ENCODE measurements around the gene TTLL3. TPM values are rescaled to one million over a fixed set of nuclear protein-coding genes. Genes with fewer than 3 reads are reported as not detected.
"Not testable (repeated sequence)": the region's sequence is repeated elsewhere in the genome, so short reads cannot be mapped to it uniquely, and the experiment has no call there.

The TTLL3 gene
- total RNA-seq, 1 donor from 2014 or later = 45.7 TPM

GRCh38 chr3:9866639-9867038 lies 56.6 kb downstream of the TTLL3 start:
- TF ChIP-seq CTCF (IDR thresholded peaks at IDR 0.05; ENCODE audit: partially characterized antibody, unreplicated experiment) = no peak
- Mint-ChIP-seq H3K4me1 (ENCODE audit: low read depth, unreplicated experiment) (peaks cover 5% of the 10 kb centered on the region), H3K27ac (ENCODE audit: unreplicated experiment) (no peak overlapping the region), H3K9me3 (ENCODE audit: unreplicated experiment) (no peaks in the 10 kb centered on the region), H3K4me3 (ENCODE audit: unreplicated experiment) (no peak overlapping the region), H3K27me3 (ENCODE audit: unreplicated experiment) (peaks cover 2% of the 10 kb centered on the region), H3K36me3 (ENCODE audit: unreplicated experiment) (no peaks in the 10 kb centered on the region)
- no peak for DNase-seq

GRCh38 chr3:9867106-9867505 lies 57.0 kb downstream of the TTLL3 start:
- H3K27me3 Mint-ChIP-seq (ENCODE audit: unreplicated experiment) = peaks cover 2% of the 10 kb centered on the region
- no peaks in the 10 kb centered on the region for H3K9me3 Mint-ChIP-seq (ENCODE audit: unreplicated experiment)
- no peak overlapping the region for H3K27ac Mint-ChIP-seq (ENCODE audit: unreplicated experiment)
- no peaks in the 10 kb centered on the region for H3K36me3 Mint-ChIP-seq (ENCODE audit: unreplicated experiment)
- H3K4me1 Mint-ChIP-seq (ENCODE audit: low read depth, unreplicated experiment) = peaks cover 3% of the 10 kb centered on the region
- H3K4me3 Mint-ChIP-seq (ENCODE audit: unreplicated experiment) = no peak overlapping the region
- DNase-seq = no peak
- TF ChIP-seq CTCF (IDR thresholded peaks at IDR 0.05; ENCODE audit: partially characterized antibody, unreplicated experiment) = no peak

GRCh38 chr3:9869955-9870354 lies 59.9 kb downstream of the TTLL3 start:
- H3K27ac Mint-ChIP-seq (ENCODE audit: unreplicated experiment) = no peak overlapping the region
- TF ChIP-seq CTCF (IDR thresholded peaks at IDR 0.05; ENCODE audit: partially characterized antibody, unreplicated experiment) = no peak
- no peaks in the 10 kb centered on the region for H3K4me1 Mint-ChIP-seq (ENCODE audit: low read depth, unreplicated experiment)

GRCh38 chr3:9870978-9871377 lies 60.9 kb downstream of the TTLL3 start:
- Mint-ChIP-seq H3K4me1 (ENCODE audit: low read depth, unreplicated experiment) (no peaks in the 10 kb centered on the region), H3K9me3 (ENCODE audit: unreplicated experiment) (no peaks in the 10 kb centered on the region), H3K27ac (ENCODE audit: unreplicated experiment) (no peak overlapping the region), H3K27me3 (ENCODE audit: unreplicated experiment) (peaks cover 2% of the 10 kb centered on the region), H3K36me3 (ENCODE audit: unreplicated experiment) (no peaks in the 10 kb centered on the region), H3K4me3 (ENCODE audit: unreplicated experiment) (no peak overlapping the region)
- TF ChIP-seq CTCF (IDR thresholded peaks at IDR 0.05; ENCODE audit: partially characterized antibody, unreplicated experiment) = no peak
- DNase-seq = no peak

More at GRCh38 chr3:9869955-9870354, 59.9 kb downstream of the TTLL3 start:
- no peaks in the 10 kb centered on the region for H3K9me3 Mint-ChIP-seq (ENCODE audit: unreplicated experiment)
- H3K36me3 Mint-ChIP-seq (ENCODE audit: unreplicated experiment) = no peaks in the 10 kb centered on the region
- H3K27me3 Mint-ChIP-seq (ENCODE audit: unreplicated experiment) = peaks cover 2% of the 10 kb centered on the region
- H3K4me3 Mint-ChIP-seq (ENCODE audit: unreplicated experiment) = no peak overlapping the region
- no peak for DNase-seq

GRCh38 chr3:9872067-9872466 lies 62.0 kb downstream of the TTLL3 start:
- H3K9me3 Mint-ChIP-seq (ENCODE audit: unreplicated experiment); H3K4me3 Mint-ChIP-seq (ENCODE audit: unreplicated experiment); H3K27ac Mint-ChIP-seq (ENCODE audit: unreplicated experiment); H3K4me1 Mint-ChIP-seq (ENCODE audit: low read depth, unreplicated experiment); H3K36me3 Mint-ChIP-seq (ENCODE audit: unreplicated experiment); H3K27me3 Mint-ChIP-seq (ENCODE audit: unreplicated experiment); DNase-seq: not testable (repeated sequence)

- H3K9me3 Mint-ChIP-seq (ENCODE audit: unreplicated experiment) = no peaks in the 10 kb centered on the region
- DNase-seq = no peak
- no peak for TF ChIP-seq CTCF (IDR thresholded peaks at IDR 0.05; ENCODE audit: partially characterized antibody, unreplicated experiment)
- H3K27ac Mint-ChIP-seq (ENCODE audit: unreplicated experiment) = no peak overlapping the region
- H3K27me3 Mint-ChIP-seq (ENCODE audit: unreplicated experiment) = no peaks in the 10 kb centered on the region
- H3K4me3 Mint-ChIP-seq (ENCODE audit: unreplicated experiment) = no peak overlapping the region
- no peaks in the 10 kb centered on the region for H3K4me1 Mint-ChIP-seq (ENCODE audit: low read depth, unreplicated experiment)
- no peaks in the 10 kb centered on the region for H3K36me3 Mint-ChIP-seq (ENCODE audit: unreplicated experiment)
Measured at GRCh38 chr3:9875448-9875847, 65.4 kb downstream of the TTLL3 start.

- not testable (repeated sequence) for H3K4me3 Mint-ChIP-seq (ENCODE audit: unreplicated experiment); H3K27me3 Mint-ChIP-seq (ENCODE audit: unreplicated experiment); H3K4me1 Mint-ChIP-seq (ENCODE audit: low read depth, unreplicated experiment); H3K36me3 Mint-ChIP-seq (ENCODE audit: unreplicated experiment); H3K9me3 Mint-ChIP-seq (ENCODE audit: unreplicated experiment); DNase-seq; H3K27ac Mint-ChIP-seq (ENCODE audit: unreplicated experiment)
Measured at GRCh38 chr3:9876255-9876654, 66.2 kb downstream of the TTLL3 start.

All from glutamatergic neuron (in vitro differentiated cells).